ENCODE data around the gene HDAC4. TPM values are rescaled to one million over a fixed set of nuclear protein-coding genes. Genes with fewer than 3 reads are reported as not detected.

The HDAC4 gene
- total and polyA plus RNA-seq, 9 of the 15 experiments (the other 6 are each of a cell fraction or from before 2014, with no cell fraction given) = 0.11 to 20.2 (median 4.0) TPM

DNA sequence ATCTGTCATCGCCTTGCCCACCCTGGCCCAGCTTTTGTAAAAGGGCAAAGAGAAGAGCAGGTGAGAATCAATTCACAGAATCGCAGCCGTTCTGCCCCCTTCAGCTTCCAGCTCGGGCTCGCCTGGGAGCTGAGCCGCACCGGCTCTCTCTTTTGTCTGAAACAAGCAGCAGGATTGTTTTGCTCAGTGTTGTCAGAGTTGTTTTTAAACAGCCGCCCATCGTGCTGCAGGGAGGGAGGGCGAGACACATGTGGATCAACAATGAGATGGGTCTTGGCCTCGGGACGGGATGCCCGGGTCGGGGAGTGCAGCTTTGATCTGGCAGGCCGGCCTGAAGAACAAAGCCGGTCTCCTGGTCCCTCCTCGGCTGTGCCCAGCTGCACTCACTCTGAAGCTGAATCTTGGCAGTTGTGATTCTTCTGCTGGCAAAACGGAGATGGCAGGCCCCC lies 39.7 kb upstream of the HDAC4 start:
- H3K36me3 ChIP-seq (ENCODE audit: control insufficient read depth, insufficient read depth, low read length) = no peaks in the 10 kb centered on the region
- no peaks in the 10 kb centered on the region for H3K9me3 ChIP-seq (replicated peaks; ENCODE audit: control insufficient read depth, insufficient read depth, low read depth, low read length)
- WGBS (ENCODE audit: insufficient coverage, low coverage, missing lambda C conversion rate) = 2% methylated on average over 14 of the region's 18 CpGs
- CTCF ChIA-PET (ENCODE audit: low intra/inter-chr PET ratio) = no interaction called here
- TF ChIP-seq HDGF (IDR thresholded peaks at IDR 0.05) = no peak
- no peak for TF ChIP-seq SMARCB1 (IDR thresholded peaks at IDR 0.05; ENCODE audit: insufficient read length, low read depth)
- no peak for TF ChIP-seq KDM1A (IDR thresholded peaks at IDR 0.05)
- TF ChIP-seq ZNF639 (CRISPR knock-in tag; conservative IDR thresholded peaks at IDR 0.05 in 1 of 2, IDR thresholded peaks at IDR 0.05 in 1 of 2) = no peak
- TF ChIP-seq ZNF644 (tag; IDR thresholded peaks at IDR 0.05; ENCODE audit: low read depth) = no peak
- no peak for TF ChIP-seq ZNF41 (CRISPR knock-in tag; conservative IDR thresholded peaks at IDR 0.05)
- no peak for TF ChIP-seq GABPB1 (CRISPR knock-in tag; IDR thresholded peaks at IDR 0.05)
- TF ChIP-seq SRSF7 (optimal IDR thresholded peaks at IDR 0.05; ENCODE audit: low read depth, low read length) = no peak
- no peak for TF ChIP-seq FOXP1 (CRISPR knock-in tag; IDR thresholded peaks at IDR 0.05)
- TF ChIP-seq TRIM28 (IDR thresholded peaks at IDR 0.05) = no peak
- no peak for TF ChIP-seq PTBP1 (IDR thresholded peaks at IDR 0.05; ENCODE audit: low read depth, low read length)
- TF ChIP-seq HNRNPUL1 (IDR thresholded peaks at IDR 0.05; ENCODE audit: low read length) = no peak
- no peak for TF ChIP-seq HDAC2 (IDR thresholded peaks at IDR 0.05)
- TF ChIP-seq HSF4 (CRISPR knock-in tag; IDR thresholded peaks at IDR 0.05; ENCODE audit: borderline replicate concordance) = no peak
- TF ChIP-seq POLR2B (IDR thresholded peaks at IDR 0.05; ENCODE audit: low read depth, partially characterized antibody) = no peak
- no peak for TF ChIP-seq ARID1B (IDR thresholded peaks at IDR 0.05)
- no peak for TF ChIP-seq CHD1 (IDR thresholded peaks at IDR 0.05; ENCODE audit: low read length)
- TF ChIP-seq MYBL2 (IDR thresholded peaks at IDR 0.05; ENCODE audit: low read depth) = no peak
- no peak for TF ChIP-seq MYBL2 (CRISPR knock-in tag; IDR thresholded peaks at IDR 0.05; ENCODE audit: borderline replicate concordance)
- peaks cover 11 to 68% of the 10 kb centered on the region in 2 experiments for H3K27me3 ChIP-seq (ENCODE audit: control insufficient read depth in 2 of 2, insufficient read depth in 2 of 2, low read length in 2 of 2)
- no peak overlapping the region for H3K9ac ChIP-seq (ENCODE audit: insufficient read depth in 1 of 2, low read depth in 2 of 2, low read length in 2 of 2)
- H3K79me2 ChIP-seq (ENCODE audit: control insufficient read depth, insufficient read depth, low read length) = no peaks in the 10 kb centered on the region
- FAIRE-seq (no peak), ATAC-seq (no peak), DNase-seq (ENCODE audit: extremely low read depth in 1 of 4, low spot score in 3 of 4) (no peak)
- H4K20me1 ChIP-seq (replicated peaks; ENCODE audit: control insufficient read depth, insufficient read depth, low read length) = no peaks in the 10 kb centered on the region
- no peak overlapping the region for H3K27ac ChIP-seq (ENCODE audit: extremely low read depth, low read depth, low read length)
- in situ Hi-C loops (cut with MboI) = no loop called here
- no peak overlapping the region for H2AFZ ChIP-seq (ENCODE audit: low read depth, low read length)
- POLR2A ChIA-PET = interaction anchor here (0.6 kb wide), 1 partner anchor 127 kb away, joined by 3 read pairs; no protein-coding TSS in a partner anchor
- intact Hi-C loops (cut with micrococcal nuclease) = no loop called here
- BruUV-seq (replicated peaks) = no TSS peak
- no peaks in the 10 kb centered on the region; a peak in 1 of 5 replicates for H3K4me1 ChIP-seq (replicated peaks in 1 of 2; ENCODE audit: control insufficient read depth in 2 of 2, insufficient read depth in 2 of 2, low read length in 2 of 2)
- H3K9me1 ChIP-seq (ENCODE audit: control insufficient read depth, insufficient read depth, low read length) = no peaks in the 10 kb centered on the region
- H3K4me2 ChIP-seq (ENCODE audit: insufficient read depth, low read length) = no peak overlapping the region
- no peak overlapping the region for H3K4me3 ChIP-seq
